C4-2B (cell line): Measurements from ENCODE around the gene POU5F2.

Experiments
- H3K27ac ChIP-seq: fragments of 450-650 bp; 2 replicates; pipeline ENCODE4 v1.5.1; 2017
- ZFX ChIP-seq: fragments of 450-650 bp; IDR thresholded peaks from 2 replicates; pipeline ENCODE4 v1.6.1; 2017
- TF ChIP-seq, protein P1 (sequence below): fragments of 450-650 bp; conservative IDR thresholded peaks from 2 replicates; pipeline ENCODE4 v1.5.1; 2017; ENCODE audit warnings: mild to moderate bottlenecking

The POU5F2 gene, protein sequence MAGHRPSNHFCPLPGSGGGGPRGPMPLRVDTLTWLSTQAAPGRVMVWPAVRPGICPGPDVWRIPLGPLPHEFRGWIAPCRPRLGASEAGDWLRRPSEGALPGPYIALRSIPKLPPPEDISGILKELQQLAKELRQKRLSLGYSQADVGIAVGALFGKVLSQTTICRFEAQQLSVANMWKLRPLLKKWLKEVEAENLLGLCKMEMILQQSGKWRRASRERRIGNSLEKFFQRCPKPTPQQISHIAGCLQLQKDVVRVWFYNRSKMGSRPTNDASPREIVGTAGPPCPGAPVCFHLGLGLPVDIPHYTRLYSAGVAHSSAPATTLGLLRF

DNA sequence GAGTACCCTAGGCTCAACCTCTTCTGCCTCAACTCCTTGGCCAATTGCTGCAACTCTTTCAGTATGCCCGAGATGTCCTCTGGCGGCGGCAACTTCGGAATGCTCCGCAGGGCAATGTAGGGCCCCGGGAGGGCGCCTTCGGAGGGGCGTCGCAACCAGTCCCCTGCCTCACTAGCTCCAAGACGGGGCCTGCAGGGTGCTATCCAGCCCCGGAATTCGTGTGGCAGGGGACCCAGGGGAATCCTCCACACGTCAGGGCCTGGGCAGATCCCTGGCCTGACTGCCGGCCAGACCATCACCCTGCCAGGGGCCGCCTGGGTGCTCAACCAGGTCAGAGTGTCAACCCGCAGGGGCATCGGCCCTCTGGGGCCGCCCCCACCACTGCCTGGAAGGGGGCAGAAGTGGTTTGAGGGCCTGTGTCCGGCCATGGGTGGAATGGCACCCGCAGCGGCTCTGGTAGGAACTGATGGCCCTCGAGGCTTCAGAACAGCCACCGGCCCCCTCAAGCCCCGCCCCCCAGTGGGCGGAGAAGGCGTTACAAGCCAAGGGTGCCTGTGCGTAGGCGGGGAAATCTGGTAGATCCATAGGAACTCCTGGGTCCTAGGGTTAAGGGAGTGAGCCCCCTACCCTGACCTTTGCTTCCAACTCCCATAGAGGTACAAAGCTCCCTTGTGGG, at the start of gene POU5F2:
Gene POU5F2 (minus strand): TSS at position 465 of the 676 bp plus-strand sequence. CDS start 37 bp downstream, at position 428.
- TF ChIP-seq, protein P1, sequence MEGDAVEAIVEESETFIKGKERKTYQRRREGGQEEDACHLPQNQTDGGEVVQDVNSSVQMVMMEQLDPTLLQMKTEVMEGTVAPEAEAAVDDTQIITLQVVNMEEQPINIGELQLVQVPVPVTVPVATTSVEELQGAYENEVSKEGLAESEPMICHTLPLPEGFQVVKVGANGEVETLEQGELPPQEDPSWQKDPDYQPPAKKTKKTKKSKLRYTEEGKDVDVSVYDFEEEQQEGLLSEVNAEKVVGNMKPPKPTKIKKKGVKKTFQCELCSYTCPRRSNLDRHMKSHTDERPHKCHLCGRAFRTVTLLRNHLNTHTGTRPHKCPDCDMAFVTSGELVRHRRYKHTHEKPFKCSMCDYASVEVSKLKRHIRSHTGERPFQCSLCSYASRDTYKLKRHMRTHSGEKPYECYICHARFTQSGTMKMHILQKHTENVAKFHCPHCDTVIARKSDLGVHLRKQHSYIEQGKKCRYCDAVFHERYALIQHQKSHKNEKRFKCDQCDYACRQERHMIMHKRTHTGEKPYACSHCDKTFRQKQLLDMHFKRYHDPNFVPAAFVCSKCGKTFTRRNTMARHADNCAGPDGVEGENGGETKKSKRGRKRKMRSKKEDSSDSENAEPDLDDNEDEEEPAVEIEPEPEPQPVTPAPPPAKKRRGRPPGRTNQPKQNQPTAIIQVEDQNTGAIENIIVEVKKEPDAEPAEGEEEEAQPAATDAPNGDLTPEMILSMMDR, result no peak; the same call in 1 of the 2 replicates
- no peak for TF ChIP-seq ZFX
- no peak within 1 kb of the TSS for H3K27ac ChIP-seq

DNA sequence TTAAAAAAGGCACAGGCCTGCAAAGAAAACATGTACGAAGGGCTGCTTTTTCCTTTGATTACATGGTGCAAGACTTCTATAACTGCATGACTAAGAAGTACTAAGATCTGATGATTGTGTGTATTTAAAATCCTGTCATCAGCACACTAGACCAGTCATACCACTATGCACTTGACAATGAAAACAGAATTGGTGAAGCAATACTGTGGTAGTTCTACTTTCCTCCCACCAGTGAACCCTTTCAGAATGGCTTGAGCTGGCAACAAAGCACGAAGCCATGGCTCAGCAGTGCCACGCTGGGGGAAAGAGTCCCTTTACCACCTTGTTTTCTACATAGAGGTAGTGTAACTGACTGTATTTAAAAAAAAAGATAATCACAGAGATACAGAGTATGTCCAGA, 49.0 kb upstream of the POU5F2 start:
- no peak overlapping the region for H3K27ac ChIP-seq
- TF ChIP-seq, protein P1, result no peak
- TF ChIP-seq ZFX, result no peak

DNA sequence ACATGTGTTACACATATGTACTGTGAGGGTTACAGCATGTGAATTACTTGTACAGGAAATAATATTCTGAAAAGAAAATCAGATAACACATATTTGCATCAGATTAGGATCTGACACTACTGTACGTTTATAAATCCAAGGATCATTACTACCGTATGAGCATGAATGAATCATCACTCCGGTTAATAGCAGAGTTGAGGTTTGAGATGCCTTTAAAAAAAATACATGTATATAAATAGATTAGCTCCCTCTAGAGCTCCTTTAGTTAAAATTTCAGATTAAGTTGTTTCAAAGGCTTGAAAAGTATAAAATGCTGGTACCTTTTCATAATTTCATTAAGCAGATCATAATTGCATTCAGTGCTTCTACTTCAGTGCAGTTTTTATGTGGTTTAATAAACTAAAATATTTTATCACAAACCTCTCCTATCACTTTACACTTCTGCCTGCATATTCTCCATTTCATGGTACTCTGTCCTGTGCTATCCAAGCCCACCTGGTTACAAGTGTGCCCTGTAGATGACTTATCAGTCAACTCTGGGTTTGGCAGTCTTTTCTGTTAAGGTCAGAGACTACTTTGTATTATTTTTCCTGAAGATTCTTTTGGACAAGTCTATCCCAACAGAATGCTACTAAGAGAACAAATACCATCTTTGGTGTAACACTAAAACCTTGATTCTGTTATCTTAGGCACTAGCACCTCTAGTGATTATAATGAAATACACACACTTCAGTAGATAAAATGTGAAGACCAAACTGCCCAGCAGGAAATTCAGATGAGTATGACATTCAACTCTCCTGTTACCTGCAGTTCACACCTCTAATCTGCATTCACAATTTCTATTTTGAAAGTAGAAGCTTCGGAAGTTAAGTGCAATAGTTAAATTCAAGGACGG, 48.0 kb upstream of the POU5F2 start:
- TF ChIP-seq ZFX, result no peak
- TF ChIP-seq, protein P1, result peak; percentile 24
- H3K27ac ChIP-seq, result no peak overlapping the region

DNA sequence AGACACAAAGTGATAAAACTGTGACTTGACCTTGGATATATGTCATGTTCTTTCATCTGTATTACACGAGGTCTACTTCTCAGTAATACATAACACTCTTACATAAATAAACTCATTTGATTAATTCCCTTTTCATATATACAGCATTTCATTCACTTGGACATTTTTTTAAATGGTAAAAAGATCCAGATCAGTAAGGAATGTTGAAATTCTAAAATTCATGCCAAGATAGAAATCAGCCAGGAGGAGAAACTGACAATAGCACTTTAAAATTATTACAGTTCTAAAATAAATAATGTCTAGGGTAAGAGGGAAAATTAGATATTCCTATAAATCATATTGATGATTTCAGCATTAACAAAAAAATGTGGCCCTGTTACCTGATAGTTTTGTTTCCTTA, 46.2 kb upstream of the POU5F2 start:
- H3K27ac ChIP-seq, result no peak overlapping the region
- TF ChIP-seq ZFX, result no peak
- TF ChIP-seq, protein P1, result no peak

DNA sequence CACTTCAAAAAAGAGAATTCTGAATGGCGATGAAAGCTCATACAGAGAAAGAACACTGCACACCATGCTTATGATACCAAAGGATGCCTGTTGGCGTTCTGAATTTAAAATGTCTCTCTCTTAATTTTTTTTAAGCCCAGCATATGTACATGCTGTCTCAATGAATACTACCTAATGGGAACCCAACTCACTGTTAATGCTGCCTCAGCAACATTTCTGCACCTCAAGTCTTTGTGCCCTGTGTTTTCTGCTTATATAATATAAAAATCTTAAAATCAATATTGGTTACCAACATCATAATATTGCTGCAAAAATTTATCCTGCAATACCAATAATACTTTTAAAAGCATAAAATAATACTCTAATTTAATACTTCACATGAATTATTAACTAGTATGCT, 44.1 kb upstream of the POU5F2 start:
- TF ChIP-seq, protein P1, result no peak
- TF ChIP-seq ZFX, result no peak
- no peak overlapping the region for H3K27ac ChIP-seq

DNA sequence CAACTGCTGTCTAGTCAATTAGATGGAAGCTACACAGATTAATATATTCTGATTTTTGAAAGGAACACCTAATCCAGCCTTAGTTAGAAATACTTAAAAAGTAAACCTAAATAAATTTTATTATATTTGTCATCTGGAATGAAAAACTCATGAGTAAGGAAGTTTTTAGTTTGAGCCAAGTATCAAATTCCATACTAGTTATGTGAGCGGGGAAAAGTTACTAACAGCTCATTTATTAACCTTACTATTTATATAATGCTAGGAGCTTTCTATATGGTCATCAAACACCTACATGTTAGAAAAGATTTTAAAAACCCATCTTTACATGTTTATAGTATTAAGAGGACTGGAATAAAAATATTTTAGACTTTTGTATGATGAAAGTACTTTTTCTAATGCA, 41.6 kb upstream of the POU5F2 start:
- no peak for TF ChIP-seq ZFX
- TF ChIP-seq, protein P1, result no peak
- no peak overlapping the region for H3K27ac ChIP-seq

DNA sequence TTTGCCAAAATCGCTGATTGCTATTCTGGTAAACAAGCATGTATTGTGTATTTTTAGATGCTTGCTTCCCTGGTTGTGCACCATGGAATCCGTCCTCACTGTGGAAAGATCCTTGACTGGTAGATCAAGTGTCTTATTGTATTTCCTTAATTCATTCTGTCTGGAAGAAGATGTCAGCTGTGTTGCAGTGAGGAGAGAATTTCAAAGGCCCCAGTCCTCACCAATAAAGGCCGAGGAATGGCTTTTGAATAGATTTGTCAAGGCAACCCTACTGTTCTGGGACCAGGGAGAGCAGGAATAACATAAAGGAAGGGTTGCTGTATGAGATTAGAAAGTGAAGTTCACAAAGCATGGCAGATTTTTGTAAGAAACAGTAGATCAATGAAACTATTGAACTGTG, 36.2 kb upstream of the POU5F2 start:
- no peak overlapping the region for H3K27ac ChIP-seq
- TF ChIP-seq ZFX, result no peak
- TF ChIP-seq, protein P1, result no peak
